Subcutaneous abdominal adipose tissue (tissue), 5 donors: Measurements from ENCODE around the gene HK3.

ENCODE experiments used
- H3K27ac ChIP-seq: one replicate; pipeline ENCODE4 v1.7.0; 2013; ENCODE audit warnings: low read depth, mild to moderate bottlenecking, inconsistent platforms, low read length, moderate library complexity
- H3K27me3 ChIP-seq, 5 donors: one replicate each; pipeline ENCODE4 v1.7.0; 2013; ENCODE audit warnings: low read length in 5 of 5, inconsistent platforms in 1 of 5; ENCODE audit not compliant: control insufficient read depth in 5 of 5, insufficient read depth in 4 of 5
- H3K36me3 ChIP-seq, 5 donors: one replicate each; pipeline ENCODE4 v1.7.0; 2013; ENCODE audit warnings: low read length in 5 of 5; ENCODE audit not compliant: control insufficient read depth in 5 of 5, insufficient read depth in 5 of 5
- H3K4me1 ChIP-seq, 5 donors: one replicate each; pipeline ENCODE4 v1.7.0; 2013; ENCODE audit warnings: low read length in 5 of 5, mild to moderate bottlenecking in 3 of 5, moderate library complexity in 1 of 5; ENCODE audit not compliant: control insufficient read depth in 5 of 5, insufficient read depth in 5 of 5
- H3K4me3 ChIP-seq, 5 donors: one replicate each; pipeline ENCODE4 v1.7.0; 2013; ENCODE audit warnings: low read length in 5 of 5, low read depth in 1 of 5
- H3K9ac ChIP-seq, 5 donors: one replicate each; pipeline ENCODE4 v1.7.0; 2013; ENCODE audit warnings: low read length in 5 of 5, mild to moderate bottlenecking in 4 of 5, moderate library complexity in 3 of 5
- H3K9me3 ChIP-seq, 5 donors: one replicate each; pipeline ENCODE4 v1.7.0; 2013; ENCODE audit warnings: low read length in 5 of 5; ENCODE audit not compliant: control insufficient read depth in 5 of 5
- donor health status: healthy.
- donor health status: healthy.
- donor health status: healthy.
- donor health status: healthy.
- donor health status: healthy.

The HK3 gene

DNA sequence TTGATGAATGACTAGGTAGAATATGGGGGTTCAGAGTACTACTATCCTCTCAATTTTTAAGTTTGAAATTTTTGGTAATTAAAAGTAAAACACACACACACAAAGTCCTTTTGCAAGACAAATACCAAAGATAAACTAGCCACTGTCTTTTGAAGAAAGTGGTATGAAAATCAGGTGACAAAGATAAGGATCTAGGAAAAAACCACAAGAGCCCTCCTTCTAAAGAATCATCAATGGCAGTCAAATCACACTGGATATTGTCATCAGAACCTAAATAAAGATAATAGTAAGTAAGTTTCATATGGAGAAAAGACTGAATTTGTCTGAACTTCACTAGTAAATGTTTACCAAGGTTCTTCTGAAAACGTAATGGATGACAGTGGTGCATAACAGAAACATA lies 30.5 kb upstream of the HK3 start:
- no peaks in the 10 kb centered on the region for H3K4me1 ChIP-seq
- no peak overlapping the region for H3K27ac ChIP-seq
- H3K9ac ChIP-seq, result no peak overlapping the region
- H3K27me3 ChIP-seq, result no peaks in the 10 kb centered on the region
- no peak overlapping the region for H3K4me3 ChIP-seq
- H3K9me3 ChIP-seq, result no peaks in the 10 kb centered on the region
- peaks cover 18 to 39% (median 23%) of the 10 kb centered on the region in 5 donors for H3K36me3 ChIP-seq

DNA sequence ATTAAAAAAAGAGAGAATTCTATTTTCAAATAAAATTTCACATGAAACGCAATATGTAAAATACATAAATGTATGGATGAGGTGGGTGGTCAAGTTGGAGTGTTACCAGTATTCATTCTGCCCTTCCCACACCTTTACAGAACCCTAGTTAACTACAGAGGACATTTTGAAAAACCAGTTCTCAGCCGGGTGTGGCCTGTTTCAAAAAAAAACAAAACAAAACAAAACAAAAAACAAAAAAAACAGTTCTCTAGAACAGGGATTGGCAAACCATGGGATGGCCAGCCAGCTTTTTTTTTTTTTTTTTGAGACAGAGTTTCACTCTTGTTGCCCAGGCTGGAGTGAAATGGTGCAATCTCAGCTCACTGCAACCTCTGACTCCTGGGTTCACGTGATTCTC lies 28.4 kb upstream of the HK3 start:
- H3K27me3 ChIP-seq, result no peaks in the 10 kb centered on the region
- no peak overlapping the region for H3K4me3 ChIP-seq
- no peak overlapping the region for H3K9ac ChIP-seq
- no peaks in the 10 kb centered on the region for H3K9me3 ChIP-seq
- no peaks in the 10 kb centered on the region for H3K4me1 ChIP-seq
- no peak overlapping the region for H3K27ac ChIP-seq
- H3K36me3 ChIP-seq, result peaks cover 12 to 24% (median 18%) of the 10 kb centered on the region in 5 donors

DNA sequence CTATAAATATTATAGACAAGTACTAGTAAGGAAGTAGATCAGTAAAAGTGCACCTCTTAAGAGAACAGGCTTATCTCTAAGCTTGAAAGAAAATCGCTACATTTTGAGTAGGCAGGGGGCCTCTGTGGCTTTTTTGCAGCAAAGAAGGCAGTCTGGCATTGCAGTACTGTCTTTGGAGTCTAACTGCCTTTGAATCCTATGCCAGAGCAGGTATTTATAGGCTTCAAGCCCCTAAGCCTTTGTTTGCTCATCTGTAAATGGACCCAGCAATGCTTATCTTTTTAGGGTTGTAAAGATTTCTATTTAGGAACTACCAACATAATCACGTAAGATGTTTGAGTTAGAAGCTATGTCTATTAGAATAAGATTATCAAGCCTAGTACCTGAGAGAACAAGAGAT lies 23.7 kb upstream of the HK3 start:
- Histone ChIP-seq H3K9ac (no peak overlapping the region), H3K36me3 (peaks cover 2 to 13% (median 8%) of the 10 kb centered on the region in 5 donors), H3K27me3 (no peaks in the 10 kb centered on the region), H3K4me1 (no peaks in the 10 kb centered on the region), H3K4me3 (no peak overlapping the region), H3K27ac (no peak overlapping the region), H3K9me3 (no peaks in the 10 kb centered on the region)

DNA sequence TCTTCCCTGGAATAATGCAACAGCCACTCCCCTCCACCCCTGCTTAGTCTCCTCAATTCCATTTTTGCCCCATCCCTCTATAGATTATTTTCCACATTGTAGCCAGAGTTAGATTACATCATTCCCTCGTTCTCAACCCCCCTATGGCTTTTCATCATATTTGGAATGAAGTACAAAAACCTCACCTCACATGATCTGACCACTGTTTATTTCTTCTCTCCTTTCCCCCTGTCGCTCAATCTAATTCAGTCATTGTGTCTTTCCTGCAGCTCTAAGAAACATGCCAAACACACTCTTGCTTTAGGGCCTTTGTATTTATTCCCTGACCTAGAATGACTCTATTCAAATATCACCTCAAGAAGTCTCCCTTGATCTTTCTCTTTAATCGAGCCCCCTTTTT lies 22.6 kb upstream of the HK3 start:
- Histone ChIP-seq H3K27me3 (no peaks in the 10 kb centered on the region), H3K27ac (no peak overlapping the region), H3K4me3 (no peak overlapping the region)

DNA sequence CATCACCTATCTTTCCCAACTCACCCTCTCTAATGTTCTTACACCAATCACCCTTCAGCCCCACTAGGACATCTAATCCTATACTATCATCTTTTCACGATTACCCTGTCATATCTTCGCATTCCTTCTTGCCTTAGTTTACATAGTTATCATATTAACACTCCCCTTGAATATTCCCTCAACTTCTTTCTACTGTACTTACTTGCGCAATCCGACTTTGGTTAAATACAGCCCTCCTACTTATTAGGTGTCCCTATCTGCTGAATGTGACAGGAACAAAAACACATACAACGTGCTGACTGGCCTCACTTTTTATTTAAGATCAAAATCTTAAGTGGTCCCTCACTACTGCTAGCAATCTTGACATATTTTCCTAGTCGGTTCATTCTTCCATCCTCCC lies 19.5 kb upstream of the HK3 start:
- H3K36me3 ChIP-seq, result peaks cover 5 to 27% (median 17%) of the 10 kb centered on the region in 5 donors
- no peak overlapping the region for H3K27ac ChIP-seq
- H3K4me3 ChIP-seq, result no peak overlapping the region
- H3K9me3 ChIP-seq, result no peaks in the 10 kb centered on the region
- no peaks in the 10 kb centered on the region for H3K27me3 ChIP-seq
- H3K4me1 ChIP-seq, result no peaks in the 10 kb centered on the region
- H3K9ac ChIP-seq, result no peak overlapping the region

More for the DNA sequence above, 22.6 kb upstream of the HK3 start:
- Histone ChIP-seq H3K36me3 (peaks cover 2 to 16% (median 8%) of the 10 kb centered on the region in 5 donors), H3K9ac (no peak overlapping the region), H3K4me1 (no peaks in the 10 kb centered on the region), H3K9me3 (no peaks in the 10 kb centered on the region)

DNA sequence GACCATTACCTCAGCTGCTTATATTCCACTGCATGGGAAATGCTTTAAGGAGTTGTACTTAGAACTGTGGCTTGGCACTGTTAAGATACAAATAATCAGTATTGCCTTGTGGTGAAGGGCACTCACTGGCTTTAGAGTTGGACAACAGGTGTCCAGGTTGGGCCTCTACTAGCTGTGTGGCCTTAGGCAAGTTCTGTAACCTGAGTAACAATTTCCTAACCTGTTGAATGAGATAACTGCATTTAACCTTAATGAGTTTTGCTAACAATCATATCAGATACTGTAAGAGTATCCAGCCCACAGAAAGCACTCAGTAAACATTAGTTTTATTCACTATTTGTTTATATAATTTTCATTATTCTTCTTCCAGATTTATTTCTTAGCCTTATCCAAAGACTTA lies 17.2 kb upstream of the HK3 start:
- H3K27ac ChIP-seq, result no peak overlapping the region
- peaks cover 5 to 28% (median 19%) of the 10 kb centered on the region in 5 donors for H3K36me3 ChIP-seq
- no peaks in the 10 kb centered on the region for H3K9me3 ChIP-seq
- no peaks in the 10 kb centered on the region for H3K4me1 ChIP-seq
- no peak overlapping the region for H3K4me3 ChIP-seq
- H3K27me3 ChIP-seq, result no peaks in the 10 kb centered on the region
- no peak overlapping the region for H3K9ac ChIP-seq

DNA sequence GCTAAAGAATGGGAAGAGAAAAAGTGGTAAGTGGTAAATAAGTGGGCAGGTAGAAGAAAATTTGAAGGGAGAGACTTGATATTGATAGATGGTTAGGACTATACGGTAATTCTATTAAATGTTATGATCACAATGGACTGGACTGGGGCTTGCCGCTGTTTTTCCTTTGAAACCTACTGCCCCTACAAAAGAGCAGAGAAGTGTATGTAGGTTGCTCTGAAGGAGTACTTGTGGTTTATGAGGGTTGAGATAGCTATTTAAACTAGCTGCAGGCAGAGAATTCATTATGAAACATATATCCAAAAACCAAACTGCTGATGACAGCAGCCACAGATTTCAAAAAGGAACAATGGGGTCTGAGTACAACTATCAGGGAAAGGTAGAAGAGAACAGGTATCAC lies 16.8 kb upstream of the HK3 start:
- no peak overlapping the region for H3K9ac ChIP-seq

DNA sequence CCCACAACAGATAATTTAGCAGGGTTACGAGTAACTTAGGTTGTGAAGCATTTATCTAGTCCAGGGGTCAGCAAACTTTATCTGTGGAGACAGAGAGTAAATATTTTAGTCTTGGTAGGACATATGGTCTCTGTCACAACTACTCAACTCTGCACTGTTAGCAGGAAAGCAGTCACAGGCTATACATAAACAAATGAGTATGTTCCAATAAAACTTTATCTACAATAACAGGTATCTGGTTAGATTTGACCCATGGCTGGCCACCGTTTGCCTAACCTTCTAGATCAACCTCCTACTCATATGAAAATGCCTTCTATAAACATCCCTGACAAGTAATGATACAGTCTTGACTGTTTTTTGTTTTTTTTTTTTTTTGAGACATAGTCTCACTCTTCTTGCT lies 13.0 kb upstream of the HK3 start:
- peaks cover 23 to 38% (median 24%) of the 10 kb centered on the region in 5 donors for H3K36me3 ChIP-seq

More for the DNA sequence above, 16.8 kb upstream of the HK3 start:
- H3K36me3 ChIP-seq, result peaks cover 5 to 29% (median 19%) of the 10 kb centered on the region in 5 donors
- no peak overlapping the region for H3K4me3 ChIP-seq
- no peaks in the 10 kb centered on the region for H3K27me3 ChIP-seq
- H3K9me3 ChIP-seq, result no peaks in the 10 kb centered on the region
- no peak overlapping the region for H3K27ac ChIP-seq
- H3K4me1 ChIP-seq, result no peaks in the 10 kb centered on the region

DNA sequence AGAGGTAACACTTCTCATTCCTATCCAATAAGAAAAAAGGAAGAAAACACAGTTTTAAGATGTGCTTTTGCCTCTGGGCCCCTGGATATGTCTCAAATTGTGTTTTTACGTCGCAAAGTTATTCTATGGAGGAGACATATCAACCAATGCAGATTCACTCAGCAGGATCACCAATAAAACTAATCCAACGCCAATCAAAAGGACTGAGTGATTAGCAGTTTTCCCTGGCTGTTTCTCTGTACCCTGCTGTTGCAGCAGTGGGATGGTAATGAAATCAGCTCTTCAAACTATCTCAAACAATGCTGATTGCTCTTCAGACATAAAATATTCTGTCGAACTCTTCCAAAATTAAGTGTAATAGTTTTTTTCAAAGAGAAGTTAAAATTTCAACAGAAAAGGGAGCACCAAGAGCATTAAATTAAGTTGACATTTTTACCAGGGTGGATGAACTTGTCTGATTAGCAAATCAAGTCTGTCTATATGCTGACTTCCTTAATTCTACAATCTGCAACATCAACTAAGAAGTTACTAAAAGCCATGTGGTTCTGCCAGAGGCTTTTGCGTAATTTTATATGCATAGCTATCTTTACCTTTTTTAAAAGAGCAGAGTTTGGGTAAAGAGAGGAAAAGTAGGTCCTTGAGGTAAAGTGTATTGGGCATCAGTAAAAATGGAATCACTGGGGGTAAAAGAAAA lies 9.7 kb upstream of the HK3 start:
- no peaks in the 10 kb centered on the region for H3K9me3 ChIP-seq
- no peak overlapping the region for H3K4me3 ChIP-seq
- no peak overlapping the region for H3K9ac ChIP-seq
- H3K27ac ChIP-seq, result no peak overlapping the region
- no peaks in the 10 kb centered on the region for H3K27me3 ChIP-seq
- no peaks in the 10 kb centered on the region for H3K4me1 ChIP-seq
- peaks cover 49 to 61% (median 52%) of the 10 kb centered on the region in 5 donors for H3K36me3 ChIP-seq

More for the DNA sequence above, 13.0 kb upstream of the HK3 start:
- Histone ChIP-seq H3K9me3 (no peaks in the 10 kb centered on the region), H3K4me1 (no peaks in the 10 kb centered on the region), H3K9ac (no peak overlapping the region), H3K27me3 (no peaks in the 10 kb centered on the region), H3K27ac (no peak overlapping the region), H3K4me3 (no peak overlapping the region)

DNA sequence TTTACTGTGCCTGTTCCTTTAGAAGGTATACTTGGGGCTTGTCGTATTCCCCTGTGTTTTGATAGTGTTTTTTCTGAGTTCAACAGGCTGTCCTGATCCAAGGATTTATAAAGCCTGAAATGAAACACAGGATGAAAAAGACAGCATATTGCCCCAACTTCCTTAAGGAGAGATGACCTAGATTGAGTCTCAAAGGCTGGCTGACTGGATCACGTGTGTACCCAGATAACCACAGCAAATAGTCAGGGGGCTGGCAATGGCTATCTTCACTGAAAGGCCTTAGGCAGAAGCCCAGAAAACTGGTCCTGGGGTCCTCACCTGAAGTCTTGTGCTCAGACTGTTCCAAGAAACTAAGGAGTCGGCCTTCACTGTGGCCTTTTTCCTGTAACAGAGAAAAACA lies 7.7 kb upstream of the HK3 start:
- no peaks in the 10 kb centered on the region for H3K27me3 ChIP-seq
- peaks cover 53 to 78% (median 68%) of the 10 kb centered on the region in 5 donors for H3K36me3 ChIP-seq
- no peak overlapping the region for H3K4me3 ChIP-seq
- no peak overlapping the region for H3K27ac ChIP-seq
- H3K9ac ChIP-seq, result no peak overlapping the region
- H3K4me1 ChIP-seq, result peaks cover 0 to 6% (median 0%) of the 10 kb centered on the region in 5 donors
- no peaks in the 10 kb centered on the region for H3K9me3 ChIP-seq
